GM18499 (cell line): Measurements from ENCODE around the gene ST3GAL3.
"Not testable (repeated sequence)": the region's sequence is repeated elsewhere in the genome, so short reads cannot be mapped to it uniquely, and the experiment has no call there.

Experiments used
- ATAC-seq: cut with Tn5 transposase; IDR thresholded peaks from one replicate; pipeline ENCODE4 v1.9.1; 2021; ENCODE audit warnings: moderate number of reproducible peaks; ENCODE audit not compliant: insufficient read depth, unreplicated experiment

ST3GAL3 gene

DNA sequence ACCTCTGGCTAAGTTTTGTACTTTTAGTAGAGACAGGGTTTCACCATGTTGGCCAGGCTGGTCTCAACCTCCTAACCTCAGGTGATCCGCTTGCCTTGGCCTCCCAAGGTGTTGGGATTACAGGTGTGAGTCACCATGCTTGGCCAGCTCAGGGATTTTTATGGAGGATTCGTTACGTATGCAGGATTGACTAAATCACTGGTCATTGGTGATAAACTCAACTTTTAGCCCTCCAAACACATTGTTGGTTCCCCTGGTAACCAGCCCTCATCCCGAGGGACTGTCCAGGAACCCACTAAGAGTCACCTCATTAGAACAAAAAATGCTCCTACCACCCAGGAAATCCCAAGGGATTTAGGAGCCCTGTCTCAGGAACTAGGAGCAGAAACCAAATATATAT lies 40.4 kb downstream of the ST3GAL3 start:
- ATAC-seq = no peak

DNA sequence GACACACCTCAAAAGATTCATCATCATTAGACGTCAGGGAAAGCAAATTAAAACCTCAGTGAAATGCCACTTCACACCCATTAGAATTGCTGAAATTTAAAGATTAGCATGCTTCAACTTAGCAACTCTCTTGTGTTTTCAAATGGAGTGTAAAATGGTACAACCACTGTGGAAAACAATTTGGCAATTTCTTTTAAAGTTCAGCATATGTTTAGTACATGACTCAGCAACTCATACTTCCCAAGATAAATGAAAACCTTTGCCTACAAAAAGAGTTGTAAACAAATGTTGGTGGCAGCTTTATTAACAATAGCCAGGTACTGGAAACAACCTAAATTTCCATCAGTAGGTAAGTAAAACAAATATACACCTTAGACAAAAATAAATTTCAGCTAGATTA lies 42.7 kb downstream of the ST3GAL3 start:
- no peak for ATAC-seq

DNA sequence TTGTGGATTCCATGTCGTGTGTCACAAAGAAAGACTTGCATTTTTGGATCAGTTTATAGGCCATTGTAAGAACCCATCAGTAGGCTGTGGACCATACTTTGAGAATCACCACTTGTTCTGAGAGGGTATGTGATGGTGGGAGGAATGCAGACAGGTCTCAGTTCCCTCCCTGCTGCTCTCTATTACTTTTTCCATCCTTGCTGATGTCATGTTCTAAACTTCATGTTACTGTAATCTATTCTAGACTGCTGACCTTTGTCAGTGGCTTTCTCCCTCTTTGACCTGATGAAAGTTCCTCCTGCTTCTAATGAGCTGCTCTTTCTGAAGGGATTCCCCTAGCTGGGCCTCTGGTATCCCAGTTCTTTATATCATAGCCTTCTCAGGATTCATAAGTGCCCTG lies 46.1 kb downstream of the ST3GAL3 start:
- ATAC-seq = no peak

DNA sequence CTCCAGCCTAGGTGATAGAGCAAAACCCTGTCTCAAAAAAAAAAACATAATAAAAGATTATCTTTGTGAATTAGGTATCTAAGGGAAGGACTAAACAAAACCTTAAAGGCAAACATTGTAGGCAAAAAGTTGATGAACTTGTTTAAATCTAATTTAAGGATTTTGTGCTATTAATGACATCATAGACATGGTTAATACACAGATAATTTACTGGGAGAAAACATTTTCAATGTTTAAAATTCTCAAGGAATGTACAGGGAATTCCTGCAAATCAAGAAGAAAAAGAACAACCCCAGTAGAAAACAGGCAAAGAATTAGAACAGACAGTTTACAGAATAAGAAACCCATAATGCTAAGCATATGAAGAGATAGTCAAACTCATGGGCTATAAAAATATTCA lies 47.6 kb downstream of the ST3GAL3 start:
- no peak for ATAC-seq

DNA sequence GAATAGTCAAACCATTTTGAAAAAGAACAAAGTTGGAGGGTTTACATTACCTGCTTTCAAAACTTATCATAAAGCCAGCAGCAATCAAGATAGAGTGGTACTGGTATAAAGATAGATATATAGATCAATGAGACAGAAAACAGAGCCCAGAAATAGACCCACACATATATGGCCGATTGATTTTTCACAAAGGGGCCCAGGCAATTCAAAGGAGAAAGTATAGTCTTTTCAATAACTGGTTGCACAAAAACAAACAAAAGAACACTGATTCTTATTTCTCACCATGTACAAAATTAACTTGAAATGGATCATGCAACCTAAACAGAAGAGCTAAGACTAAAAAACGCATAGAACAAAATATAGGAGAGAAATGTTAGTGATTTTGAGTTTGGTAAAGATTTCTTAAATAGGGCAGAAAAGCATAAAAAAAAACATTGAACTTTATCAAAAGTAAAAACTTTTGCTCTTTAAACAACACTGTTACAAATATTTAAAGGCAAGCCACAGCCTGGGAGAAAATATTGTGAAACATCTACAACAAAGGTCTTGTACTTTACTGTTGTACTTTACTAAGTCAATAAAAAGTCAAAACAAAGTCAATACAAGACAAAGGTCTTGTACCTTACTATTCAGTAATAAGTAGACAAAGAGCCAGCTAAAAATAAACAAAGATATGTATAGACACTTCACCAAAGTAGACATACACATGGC lies 50.2 kb downstream of the ST3GAL3 start:
- no peak for ATAC-seq

DNA sequence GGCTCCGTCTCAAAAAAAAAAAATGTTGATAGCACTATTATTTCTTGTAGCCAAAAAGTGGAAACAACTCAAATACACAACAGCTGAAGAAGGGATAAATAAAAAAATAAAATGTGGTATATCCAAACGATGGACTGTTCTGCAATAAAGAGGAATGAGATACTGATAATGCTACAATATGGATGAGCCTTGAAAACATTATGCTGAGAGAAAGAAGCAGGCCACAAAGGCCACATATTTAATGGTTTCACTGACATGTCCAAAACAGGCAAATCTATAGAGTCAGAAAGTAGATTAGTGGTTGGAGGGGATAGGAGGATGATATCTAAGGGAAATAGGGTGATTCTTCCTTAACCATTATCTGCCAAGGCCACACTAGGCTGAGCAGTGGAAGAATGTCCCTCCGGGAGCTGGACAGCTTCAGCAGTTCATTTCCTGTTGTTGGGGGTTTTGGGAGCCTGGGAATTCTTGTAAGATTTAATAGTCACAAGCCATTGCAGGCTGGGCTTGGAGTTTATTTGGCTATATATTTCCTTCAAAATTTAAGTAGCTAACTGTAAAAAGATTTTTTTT lies 53.5 kb downstream of the ST3GAL3 start:
- ATAC-seq = no peak

DNA sequence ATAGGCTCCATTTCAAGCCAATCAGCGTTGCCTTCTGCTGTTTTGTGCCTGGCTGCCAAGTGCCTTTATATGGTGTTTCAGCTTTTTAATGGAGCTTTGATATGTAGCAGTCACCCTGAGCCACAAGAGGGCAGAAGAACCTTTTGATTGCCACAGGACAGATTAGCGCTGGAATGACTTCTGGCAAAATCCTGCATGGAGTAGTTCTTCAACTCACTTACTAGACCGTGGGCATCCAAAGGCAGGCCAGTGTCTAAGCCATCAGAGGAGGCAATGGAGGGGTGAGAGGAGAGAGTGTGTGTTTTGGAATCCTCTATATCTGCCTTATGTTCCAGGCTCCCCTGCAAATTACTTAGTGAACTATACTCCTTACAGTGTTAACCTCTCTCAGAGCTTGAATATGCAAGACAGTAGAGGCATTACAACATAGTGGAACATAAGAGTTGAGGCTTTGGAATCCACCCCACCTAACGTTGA lies 56.2 kb downstream of the ST3GAL3 start:
- no peak for ATAC-seq

DNA sequence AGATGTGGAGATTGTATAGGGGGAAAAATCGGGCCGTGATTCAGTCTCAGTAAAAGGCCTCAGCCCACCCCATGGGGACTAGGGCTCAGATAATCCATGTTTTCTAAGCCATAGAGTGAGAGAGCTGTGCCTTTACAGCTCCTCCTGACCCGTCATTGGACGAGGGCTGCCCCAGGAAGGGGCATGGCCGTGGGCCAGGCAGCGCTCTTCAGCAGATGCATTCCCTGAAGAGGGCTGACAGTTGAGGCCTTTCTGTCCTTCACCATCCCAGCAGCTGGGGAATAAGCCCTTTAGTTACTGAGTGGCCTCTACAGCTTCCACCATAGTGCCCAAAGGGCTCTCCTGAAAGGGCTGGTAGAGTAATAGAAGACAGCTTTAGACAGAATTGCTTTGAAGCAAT lies 57.2 kb downstream of the ST3GAL3 start:
- ATAC-seq = no peak

DNA sequence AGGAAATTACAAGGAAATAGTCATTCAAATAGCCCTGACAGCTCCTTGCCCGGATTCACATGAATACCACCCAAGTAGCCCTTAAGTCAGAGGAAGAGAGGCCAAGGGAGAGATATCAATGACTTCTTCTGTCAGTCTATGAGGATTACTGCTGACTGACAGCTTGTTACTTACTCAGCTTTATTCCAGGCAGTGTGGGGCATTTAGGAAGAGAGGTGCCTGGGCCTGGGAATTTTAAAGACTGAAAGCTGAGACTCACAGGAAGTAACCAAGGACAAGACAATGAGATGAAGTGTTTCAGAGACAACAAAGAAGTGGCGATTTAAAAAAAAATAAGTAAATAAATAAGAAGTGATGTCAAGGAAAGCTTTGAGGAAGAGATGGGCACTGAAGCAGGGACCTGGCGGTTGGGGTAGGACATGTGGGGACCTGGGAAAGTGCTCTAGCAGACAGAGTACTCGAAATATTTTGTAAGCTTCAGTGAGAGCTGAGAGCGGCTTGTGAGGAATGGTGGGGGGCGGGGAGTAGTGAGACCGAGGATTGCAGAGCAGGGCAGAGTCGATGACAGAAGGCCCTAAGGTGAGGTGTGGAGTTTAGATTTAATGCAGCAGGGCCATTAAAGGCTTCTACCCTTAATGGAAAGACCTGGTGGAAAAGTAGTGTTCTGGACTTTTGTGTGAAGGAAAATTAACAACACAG lies 58.9 kb downstream of the ST3GAL3 start:
- ATAC-seq = no peak

DNA sequence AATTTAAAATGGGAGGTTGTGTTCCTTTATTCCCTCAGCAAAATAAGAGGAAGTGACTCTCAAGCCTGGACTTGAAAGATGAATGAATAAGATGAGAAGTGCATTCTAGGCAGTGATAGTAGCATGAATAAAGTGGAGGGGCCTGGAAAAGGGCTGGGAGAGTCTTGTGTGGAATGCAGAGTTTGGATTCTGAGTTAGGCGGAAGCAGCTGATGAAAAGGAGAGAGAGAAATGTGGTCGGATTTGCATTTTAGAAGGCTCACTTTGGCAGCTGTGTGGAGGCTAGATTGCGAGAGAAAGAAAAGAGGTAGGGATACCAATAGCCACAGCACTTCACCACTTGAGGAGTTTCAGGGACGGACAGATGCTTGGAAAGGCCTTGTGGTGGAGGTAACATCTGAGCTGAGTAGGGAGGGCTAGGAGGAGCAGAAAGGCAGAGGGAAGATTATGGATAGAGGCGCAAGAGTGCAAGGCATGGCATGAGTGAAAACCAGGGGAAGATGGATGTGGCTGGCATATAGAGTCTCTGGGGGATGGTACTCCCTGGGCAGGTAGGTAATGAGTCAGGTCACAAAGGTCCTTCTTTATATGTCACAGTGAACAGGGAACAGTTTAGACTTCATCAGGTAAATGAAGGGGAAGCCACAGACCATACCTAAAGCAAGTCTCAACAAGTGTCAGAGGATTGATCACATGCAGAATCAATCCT lies 59.6 kb downstream of the ST3GAL3 start:
- ATAC-seq = no peak

DNA sequence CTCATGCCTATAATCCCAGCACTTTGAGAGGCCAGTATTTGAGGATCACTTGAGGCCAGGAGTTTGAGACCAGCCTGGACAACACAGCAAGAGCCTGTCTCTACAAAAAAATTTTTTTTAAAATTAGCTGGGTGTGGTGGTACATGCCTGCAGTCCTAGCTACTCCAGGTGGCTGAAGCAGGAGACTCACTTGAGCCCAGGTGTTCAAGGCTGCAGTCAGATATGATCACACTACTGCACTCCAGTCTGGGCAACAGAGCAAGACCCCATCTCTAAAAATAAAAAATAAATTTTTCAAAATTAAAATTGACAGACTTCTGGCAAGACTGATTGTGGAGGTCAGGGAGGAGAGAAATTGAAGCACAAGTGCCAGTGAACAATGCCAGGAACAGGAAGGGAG lies 60.8 kb downstream of the ST3GAL3 start:
- ATAC-seq = no peak

DNA sequence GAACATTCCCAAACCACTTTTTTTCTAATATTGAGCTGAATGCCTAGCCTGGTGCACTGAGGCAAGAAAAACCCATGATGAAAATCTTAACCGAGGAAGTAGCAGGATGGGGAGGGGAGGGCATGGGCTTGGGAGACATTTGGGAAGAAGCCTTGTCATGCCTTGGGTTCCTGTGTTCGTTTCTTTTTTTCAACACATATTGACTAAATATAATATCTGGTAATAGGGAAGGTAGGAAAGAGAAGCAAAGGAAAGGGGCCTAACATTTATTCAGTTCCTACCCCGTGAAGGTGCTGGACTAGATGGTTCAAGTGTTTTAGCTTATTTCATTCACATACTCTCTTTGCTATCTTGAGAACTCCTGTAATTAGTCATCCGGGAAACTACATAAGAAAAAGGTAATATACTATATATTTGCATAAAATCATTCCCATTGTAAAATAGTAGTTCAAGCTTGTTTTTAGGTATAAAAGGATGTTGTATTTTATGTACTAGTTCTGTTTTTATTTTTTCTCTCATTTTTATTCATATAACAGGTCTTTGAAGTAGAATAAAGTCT lies 62.1 kb downstream of the ST3GAL3 start:
- no peak for ATAC-seq

DNA sequence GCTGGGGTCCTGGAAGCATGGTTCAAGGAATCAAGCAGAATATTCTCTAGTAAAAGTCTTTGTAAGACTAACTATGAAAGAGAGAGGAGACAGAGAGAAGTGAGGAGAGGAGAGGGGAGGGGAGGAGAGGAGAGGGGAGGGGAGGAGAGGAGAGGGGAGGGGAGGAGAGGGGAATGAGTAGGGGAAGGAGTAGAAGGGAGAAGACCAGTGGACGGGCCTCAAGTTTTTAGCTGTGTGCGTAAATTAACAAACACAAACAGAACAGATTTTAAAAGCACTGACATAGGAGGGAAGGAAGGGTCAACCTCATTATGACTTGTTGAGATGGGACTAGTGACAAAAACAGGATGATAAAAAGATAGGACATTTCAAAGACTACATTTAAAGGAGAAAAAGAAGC lies 62.8 kb downstream of the ST3GAL3 start:
- ATAC-seq = no peak

DNA sequence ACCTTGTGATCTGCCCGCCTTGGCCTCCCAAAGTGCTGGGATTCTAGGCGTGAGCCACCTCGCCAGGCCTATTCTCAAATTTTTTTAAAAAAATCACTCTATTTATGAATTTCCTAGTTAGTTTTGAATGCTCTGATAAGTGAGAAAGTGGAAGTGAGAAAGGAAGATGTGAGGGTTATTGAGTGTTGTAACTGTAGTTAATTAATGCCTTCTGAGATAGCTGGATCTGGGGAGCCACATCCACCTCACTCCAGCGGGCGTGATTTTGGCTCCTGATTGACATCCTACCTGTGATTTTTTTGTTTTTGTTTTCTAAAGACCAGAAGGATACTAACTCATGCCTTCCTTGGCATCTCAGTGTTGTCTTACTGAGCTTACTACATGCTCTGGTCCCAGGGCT lies 65.6 kb downstream of the ST3GAL3 start:
- no peak for ATAC-seq

DNA sequence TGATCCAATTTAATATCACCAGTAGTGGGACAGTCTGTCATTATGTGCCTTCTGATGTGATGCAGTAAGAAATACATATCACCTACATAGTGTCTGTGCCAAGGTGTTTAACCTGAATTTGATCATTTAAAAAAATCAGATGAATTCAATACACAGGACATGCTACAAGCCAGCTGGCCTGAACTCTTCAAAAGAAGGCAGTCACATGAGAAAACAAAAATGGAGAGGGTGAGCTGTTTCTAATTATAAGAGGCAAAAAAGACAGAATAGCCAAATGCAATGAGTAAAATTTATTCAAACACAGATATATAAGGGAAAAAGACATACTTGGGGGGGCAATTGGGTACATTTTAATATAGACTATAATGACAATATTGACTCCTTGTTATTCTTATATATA lies 66.5 kb downstream of the ST3GAL3 start:
- no peak for ATAC-seq

DNA sequence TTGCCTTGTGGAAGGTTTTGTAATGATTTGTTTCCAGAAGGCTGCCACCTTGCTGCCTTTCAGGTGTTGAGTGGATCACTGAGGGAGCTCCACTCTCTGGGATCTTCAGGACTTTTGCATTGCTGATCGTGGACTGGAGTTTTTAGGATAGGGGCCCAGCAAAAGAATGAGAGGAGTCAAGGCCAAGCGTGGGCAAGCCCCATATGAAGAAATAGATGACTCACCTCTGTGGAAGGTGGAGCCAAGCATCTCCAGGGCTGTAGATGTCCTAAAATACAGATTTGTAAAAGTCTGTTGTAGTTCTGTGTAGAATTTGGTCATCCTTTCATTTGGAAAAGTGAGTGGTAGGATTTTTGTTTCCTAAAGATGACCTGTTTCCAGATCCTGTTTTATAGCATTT lies 67.0 kb downstream of the ST3GAL3 start:
- no peak for ATAC-seq

DNA sequence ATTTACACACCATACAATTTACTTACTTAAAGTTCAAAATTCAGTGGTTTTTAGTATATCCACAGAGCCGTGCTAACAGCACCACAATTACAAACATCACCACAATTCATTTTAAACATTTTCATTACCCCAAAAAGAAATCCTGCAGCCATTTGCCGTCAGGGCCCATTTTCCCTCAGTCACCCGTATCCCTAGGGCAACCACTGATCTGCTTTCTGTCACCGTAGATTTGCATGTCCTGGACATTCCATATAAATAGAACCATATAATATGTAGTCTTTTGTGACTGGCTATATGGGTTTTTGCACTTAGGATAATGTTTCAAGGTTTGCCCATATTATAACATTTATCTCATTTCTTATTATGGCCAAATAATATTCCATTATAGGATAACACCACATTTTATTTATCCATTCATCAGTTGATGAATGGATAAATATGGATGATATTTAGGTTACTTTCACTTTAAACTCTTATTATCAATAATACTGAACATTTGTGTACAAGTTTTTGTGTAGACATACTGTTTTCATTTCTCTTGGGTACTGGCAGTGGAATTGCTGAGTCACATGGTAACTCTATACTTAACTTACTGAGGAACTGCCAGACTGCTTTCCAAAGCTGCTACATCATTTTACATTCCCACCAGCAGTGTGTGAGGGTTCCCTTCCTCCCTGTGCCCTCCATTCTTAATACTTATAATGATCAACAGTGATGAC lies 68.9 kb downstream of the ST3GAL3 start:
- no peak for ATAC-seq

DNA sequence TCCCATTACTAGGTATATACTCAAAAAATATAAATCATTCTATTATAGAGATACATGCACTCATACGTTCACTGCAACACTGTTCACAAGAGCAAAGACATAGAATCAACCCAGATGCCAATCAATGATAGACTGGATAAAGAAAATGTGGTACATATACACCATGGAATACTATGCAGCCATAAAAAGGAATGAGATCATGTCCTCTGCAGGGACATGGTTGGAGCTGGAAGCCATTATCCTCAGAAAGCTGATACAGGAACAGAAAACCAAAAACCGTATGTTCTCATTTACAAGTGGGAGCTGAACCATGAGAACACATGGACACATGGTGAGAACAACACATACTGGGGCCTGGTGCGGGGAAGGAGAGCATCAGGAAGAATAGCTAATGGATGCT lies 70.6 kb downstream of the ST3GAL3 start:
- not testable (repeated sequence) for ATAC-seq

DNA sequence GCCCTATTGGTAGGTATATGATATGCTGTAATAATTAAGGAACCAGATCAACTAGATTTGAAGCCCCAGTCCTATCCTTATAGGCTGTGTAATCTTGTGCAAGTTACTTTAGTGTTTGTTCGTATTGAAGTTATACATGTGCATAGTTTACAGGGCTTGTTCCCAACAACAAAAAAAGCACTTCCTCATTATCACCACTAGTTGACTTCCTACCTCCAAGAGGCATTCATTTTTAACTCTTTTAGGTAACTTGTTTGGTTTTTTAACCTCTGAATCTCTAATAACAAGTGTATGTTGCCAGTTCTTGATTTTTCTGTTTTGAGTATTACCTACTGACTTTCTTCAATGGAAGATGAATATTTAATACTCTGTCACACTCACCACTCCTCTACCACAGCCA lies 71.9 kb downstream of the ST3GAL3 start:
- ATAC-seq = no peak

DNA sequence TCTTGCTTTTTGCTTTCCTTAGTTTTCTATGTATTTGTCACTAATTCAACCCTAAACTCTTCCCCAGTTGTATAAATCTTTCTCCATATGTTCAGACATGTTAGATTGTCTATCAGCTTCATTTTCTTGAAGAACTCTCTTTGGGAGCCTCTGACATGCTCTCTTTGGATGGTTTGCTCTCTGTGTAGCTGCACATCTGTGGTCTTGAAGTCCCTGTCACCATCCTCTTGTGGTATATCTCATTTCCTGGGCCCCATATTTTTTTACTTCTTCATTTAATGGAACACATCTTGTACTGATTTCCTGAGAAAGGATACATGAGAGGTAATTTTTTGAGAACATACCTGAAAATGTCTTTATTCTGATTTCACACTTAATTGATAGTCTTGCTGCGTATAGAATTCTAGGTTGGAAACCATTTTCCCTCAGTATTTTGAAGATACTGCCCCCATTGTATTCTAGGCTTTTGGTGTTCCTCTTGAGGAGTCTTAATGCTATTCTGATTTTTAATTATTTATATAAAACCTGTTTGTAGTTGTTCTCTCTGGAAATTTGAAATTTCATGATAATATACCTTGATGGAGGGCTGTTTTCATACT lies 72.6 kb downstream of the ST3GAL3 start:
- ATAC-seq = no peak
